Urothelium cell line (cell line): Measurements from ENCODE around the gene GLTPD2.
A peak's percentile ranks its signal among the peaks of the same experiment; 100 is the strongest.

Source experiments
- DNase-seq: peaks from one replicate; pipeline ENCODE4 v3.0.0; 2011; ENCODE audit warnings: low spot score, mixed read lengths
- FAIRE-seq: peaks from 2 replicates; lab custom pipeline; 2011; peaks lifted over from hg19 to GRCh38; lab: Jason Lieb, UNC

GLTPD2 gene

GRCh38 chr17:4769628-4770027, 19.1 kb upstream of the GLTPD2 start:
- DNase-seq (no peak), FAIRE-seq (no peak)

- DNase-seq (no peak), FAIRE-seq (no peak)
Observed at GRCh38 chr17:4771519-4772234, 17.1 kb upstream of the GLTPD2 start, which contains the start of gene TM4SF5. TSS of gene TM4SF5 (plus strand) at chr17:4771886. CDS start at chr17:4771923, 37 bp downstream.

GRCh38 chr17:4772235-4772613, 16.5 kb upstream of the GLTPD2 start:
- DNase-seq (no peak), FAIRE-seq (no peak)

GRCh38 chr17:4777969-4778760, 10.6 kb upstream of the GLTPD2 start:
- FAIRE-seq (no peak), DNase-seq (no peak)

- DNase-seq (no peak), FAIRE-seq (no peak)
Observed at GRCh38 chr17:4780325-4780955, 8.3 kb upstream of the GLTPD2 start.

- no peak for DNase-seq
- FAIRE-seq = no peak
Observed at GRCh38 chr17:4782652-4783051, 6.1 kb upstream of the GLTPD2 start.

GRCh38 chr17:4785311-4786105, 3.3 kb upstream of the GLTPD2 start:
- peak; percentile 48 for FAIRE-seq
- no peak for DNase-seq

GRCh38 chr17:4786106-4786511, 2.7 kb upstream of the GLTPD2 start, which contains the start of gene VMO1:
TSS of gene VMO1 (minus strand) at chr17:4786364. CDS start at chr17:4786352, 12 bp downstream.
- DNase-seq (no peak), FAIRE-seq (no peak)

GRCh38 chr17:4786516-4786915, 2.2 kb upstream of the GLTPD2 start:
- no peak for FAIRE-seq
- DNase-seq = no peak

- no peak for DNase-seq
- FAIRE-seq = no peak
Observed at GRCh38 chr17:4788159-4788806, 481 bp upstream of the GLTPD2 start.

GRCh38 chr17:4789701-4789950, 862 bp downstream of the GLTPD2 start:
- no peak for FAIRE-seq
- no peak for DNase-seq

- no peak for FAIRE-seq
Observed at GRCh38 chr17:4789951-4790704, 1.4 kb downstream of the GLTPD2 start.

GRCh38 chr17:4790705-4791088, 1.9 kb downstream of the GLTPD2 start:
- no peak for FAIRE-seq
- no peak for DNase-seq

More at GRCh38 chr17:4789951-4790704, 1.4 kb downstream of the GLTPD2 start:
- peak; percentile 88 for DNase-seq

GRCh38 chr17:4795168-4795567, 6.4 kb downstream of the GLTPD2 start:
- no peak for FAIRE-seq

GRCh38 chr17:4796552-4796920, 7.8 kb downstream of the GLTPD2 start:
- no peak for FAIRE-seq
- peak; percentile 31 for DNase-seq

More at GRCh38 chr17:4795168-4795567, 6.4 kb downstream of the GLTPD2 start:
- DNase-seq = no peak

- no peak for DNase-seq
- no peak for FAIRE-seq
Observed at GRCh38 chr17:4800462-4801196, 11.9 kb downstream of the GLTPD2 start.

- DNase-seq = no peak
- no peak for FAIRE-seq
Observed at GRCh38 chr17:4802228-4802627, 13.5 kb downstream of the GLTPD2 start, which contains the start of gene C17orf114. TSS of gene C17orf114 (minus strand) at chr17:4802328.

GRCh38 chr17:4806456-4806776, 17.7 kb downstream of the GLTPD2 start:
- no peak for DNase-seq
- FAIRE-seq = no peak
